Psoas muscle (tissue), 8 donors: ENCODE data around the gene LILRA1. TPM values are rescaled to one million over a fixed set of nuclear protein-coding genes. Genes with fewer than 3 reads are reported as not detected.
"Not testable (repeated sequence)": the region's sequence is repeated elsewhere in the genome, so short reads cannot be mapped to it uniquely, and the experiment has no call there.

Experiments
- ATAC-seq, 4 donors: fragments of 200-7000 bp; cut with Tn5 transposase; one replicate each; pipeline ENCODE4 v1.9.1; 2020; ENCODE audit warnings: moderate library complexity in 3 of 4, mild to moderate bottlenecking in 2 of 4
- DNase-seq, 2 donors: peaks; one replicate each; pipeline ENCODE4 v3.0.0-alpha.2; 2020
- H3K27ac ChIP-seq: fragments of 200-600 bp; one replicate; pipeline ENCODE4 v1.8.0; 2022
- H3K27me3 ChIP-seq, 3 donors: fragments of 200-600 bp in 1 of 3; one replicate each; pipeline versions ENCODE4 v1.6.1 to v1.8.0; 2013 to 2022; ENCODE audit warnings: low read length in 2 of 3, mild to moderate bottlenecking in 2 of 3, moderate library complexity in 1 of 3; ENCODE audit not compliant: insufficient read depth in 3 of 3
- H3K36me3 ChIP-seq, 2 donors: fragments of 200-600 bp in 1 of 2; one replicate each; pipeline versions ENCODE4 v1.6.1 to v1.8.0; 2013 to 2022; ENCODE audit warnings: low read depth in 1 of 2, mild to moderate bottlenecking in 1 of 2, moderate library complexity in 1 of 2; ENCODE audit not compliant: insufficient read depth in 1 of 2
- H3K4me1 ChIP-seq: fragments of 200-600 bp; one replicate; pipeline ENCODE4 v1.8.0; 2022
- H3K4me3 ChIP-seq: fragments of 200-600 bp; one replicate; pipeline ENCODE4 v1.8.0; 2022; ENCODE audit warnings: mild to moderate bottlenecking
- H3K9me3 ChIP-seq: fragments of 200-600 bp; one replicate; pipeline ENCODE4 v1.8.0; 2022
- whole genome bisulfite sequencing, 3 donors: extraction: QIAGEN DNeasy Blood & Tissue Kit; methylation state at CpG; one replicate each; pipeline versions ENCODE4 v1.1.6 to v1.1.7; 2013; 5-methylcytosine and 5-hydroxymethylcytosine counted together
- intact Hi-C, 2 donors: fragments of 100-400 bp; cut with DNase I; formaldehyde crosslinking; loops; one replicate each; pipeline versions ENCODE4 v1.11.0 to v1.14.2; 2022
- polyA plus RNA-seq, 3 donors: library from polyadenylated mRNA; stranded (reverse); fragments of 200-250 nt; gene quantifications; one replicate each; pipeline ENCODE4 v1.2.3, GENCODE V29; 2013
- total RNA-seq, 4 donors: library from RNA; stranded (reverse); fragmentation: NEBNext Ultra II Directional in 2 of 4; extraction: Animal tissue kit (Norgen Biotek cat#: 25700) in 2 of 4; gene quantifications; one replicate each; pipeline versions ENCODE4 v1.2.1 to v1.2.4, GENCODE V29; 2021 to 2023
- TF ChIP-seq, protein P1 (sequence below): fragments of 200-600 bp; IDR thresholded peaks from one replicate; pipeline ENCODE4 v1.8.0; 2022; ENCODE audit warnings: antibody characterized with exemption
- donor health status: healthy with polysubstance abuse.
- donor health status: DM: no; HTN: no; CAD: no; lungs with moderate emphysema.
- donor health status: Bipolar disorder and iron deficiency.
- donor health status: healthy.
- donor health status: DM: yes; HTN: yes; CAD: no.
- donor health status: DM: no; HTN: no; CAD: no.
- donor health status: DM: no; HTN: no; CAD: no.
- donor health status: DM: yes; HTN: yes; CAD: no.

The LILRA1 gene
- total and polyA plus RNA-seq, 7 donors: 0.09 to 0.53 (median 0.33) TPM; not detected in 1

DNA sequence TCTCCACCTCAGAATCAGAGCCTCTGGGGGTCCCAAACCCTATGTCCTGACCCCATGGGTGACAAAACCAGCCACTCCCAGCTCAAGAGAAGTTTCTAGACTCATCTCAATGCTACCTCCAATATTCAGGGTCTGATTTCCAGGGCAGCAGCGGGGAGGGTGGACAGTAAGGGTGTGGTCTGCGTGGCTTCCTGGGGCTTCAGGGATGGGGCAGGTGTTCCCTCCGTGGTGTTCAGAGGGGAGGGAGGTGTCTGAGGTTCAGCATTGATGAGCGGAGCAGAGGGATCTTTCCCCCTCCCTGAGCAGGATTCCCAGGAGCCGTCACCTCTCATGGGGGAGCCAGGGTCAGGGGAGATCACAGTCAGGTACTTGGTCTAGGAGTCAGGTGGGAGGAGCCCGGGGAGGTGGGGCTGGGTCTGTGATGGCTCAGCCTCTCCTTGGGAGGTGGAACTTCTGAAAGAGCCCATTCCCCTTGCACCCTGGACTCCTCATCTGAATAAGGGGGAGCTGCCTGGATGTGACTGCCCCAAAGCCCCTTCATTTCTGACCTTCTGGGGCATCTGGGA, 16.9 kb upstream of the LILRA1 start:
- TF ChIP-seq, protein P1, sequence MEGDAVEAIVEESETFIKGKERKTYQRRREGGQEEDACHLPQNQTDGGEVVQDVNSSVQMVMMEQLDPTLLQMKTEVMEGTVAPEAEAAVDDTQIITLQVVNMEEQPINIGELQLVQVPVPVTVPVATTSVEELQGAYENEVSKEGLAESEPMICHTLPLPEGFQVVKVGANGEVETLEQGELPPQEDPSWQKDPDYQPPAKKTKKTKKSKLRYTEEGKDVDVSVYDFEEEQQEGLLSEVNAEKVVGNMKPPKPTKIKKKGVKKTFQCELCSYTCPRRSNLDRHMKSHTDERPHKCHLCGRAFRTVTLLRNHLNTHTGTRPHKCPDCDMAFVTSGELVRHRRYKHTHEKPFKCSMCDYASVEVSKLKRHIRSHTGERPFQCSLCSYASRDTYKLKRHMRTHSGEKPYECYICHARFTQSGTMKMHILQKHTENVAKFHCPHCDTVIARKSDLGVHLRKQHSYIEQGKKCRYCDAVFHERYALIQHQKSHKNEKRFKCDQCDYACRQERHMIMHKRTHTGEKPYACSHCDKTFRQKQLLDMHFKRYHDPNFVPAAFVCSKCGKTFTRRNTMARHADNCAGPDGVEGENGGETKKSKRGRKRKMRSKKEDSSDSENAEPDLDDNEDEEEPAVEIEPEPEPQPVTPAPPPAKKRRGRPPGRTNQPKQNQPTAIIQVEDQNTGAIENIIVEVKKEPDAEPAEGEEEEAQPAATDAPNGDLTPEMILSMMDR: no peak
- 69 to 77% (median 73%) methylated on average over 6 of the region's 6 CpGs for WGBS, 3 donors
- peaks cover 3% of the 10 kb centered on the region for H3K9me3 ChIP-seq
- ATAC-seq: no peak
- no peak for DNase-seq
- H3K36me3 ChIP-seq: no peaks in the 10 kb centered on the region
- no peaks in the 10 kb centered on the region for H3K4me1 ChIP-seq
- peaks cover 0 to 4% (median 0%) of the 10 kb centered on the region in 3 donors for H3K27me3 ChIP-seq
- intact Hi-C loops: loop anchor here in 1 of 2 donors (2.0 kb wide), 1 partner anchor 280 kb away; no protein-coding TSS in a partner anchor
- no peak overlapping the region for H3K27ac ChIP-seq
- no peak overlapping the region for H3K4me3 ChIP-seq

DNA sequence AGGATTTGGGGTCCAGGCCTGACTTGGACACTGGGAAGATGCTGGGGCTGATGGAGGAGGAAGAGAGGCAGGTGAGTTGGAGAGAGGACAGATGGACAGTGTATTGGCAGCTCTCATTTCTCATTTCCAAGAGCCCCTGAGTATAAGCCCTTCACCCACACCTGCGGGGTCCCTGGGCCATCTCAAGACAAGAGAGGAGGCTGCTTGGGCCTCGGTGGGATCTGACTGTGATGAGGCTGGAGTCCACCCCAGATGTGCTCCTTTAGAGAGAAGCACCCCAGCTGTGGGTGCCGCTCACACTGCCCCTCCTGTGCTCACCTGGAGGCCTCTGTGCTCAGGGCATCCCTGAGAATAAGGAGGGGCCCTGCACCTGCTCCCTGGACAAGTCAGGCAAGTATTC, 16.1 kb upstream of the LILRA1 start:
- DNase-seq (no peak), ATAC-seq (no peak)
- intact Hi-C loops: loop anchor here in 1 of 2 donors (2.0 kb wide), 1 partner anchor 281 kb away; no protein-coding TSS in a partner anchor
- no peak overlapping the region for H3K27ac ChIP-seq
- H3K27me3 ChIP-seq: peaks cover 0 to 4% (median 0%) of the 10 kb centered on the region in 3 donors
- H3K36me3 ChIP-seq: no peaks in the 10 kb centered on the region
- H3K4me1 ChIP-seq: no peaks in the 10 kb centered on the region
- peaks cover 3% of the 10 kb centered on the region for H3K9me3 ChIP-seq
- H3K4me3 ChIP-seq: no peak overlapping the region
- TF ChIP-seq, protein P1: no peak
- WGBS, 3 donors: 69 to 86% (median 80%) methylated on average over 3 of the region's 3 CpGs

DNA sequence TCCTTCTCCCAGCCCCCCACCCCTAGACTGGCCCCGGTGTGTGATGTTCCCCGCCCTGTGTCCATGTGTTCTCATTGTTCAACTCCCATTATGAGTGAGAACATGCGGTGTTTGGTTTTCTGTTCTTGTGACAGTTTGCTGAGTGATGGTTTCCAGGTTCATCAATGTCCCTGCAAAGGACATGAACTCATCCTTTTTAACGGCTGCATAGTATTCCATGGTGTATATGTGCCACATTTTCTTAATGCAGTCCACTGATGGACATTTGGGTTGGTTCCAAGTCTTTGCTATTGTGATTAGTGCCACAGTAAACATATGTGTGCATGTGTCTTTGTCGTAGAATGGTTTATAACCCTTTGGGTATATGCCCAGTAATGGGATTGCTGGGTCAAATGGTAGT, 15.2 kb upstream of the LILRA1 start:
- H3K4me3 ChIP-seq, intact Hi-C loops, H3K36me3 ChIP-seq, H3K27me3 ChIP-seq, H3K27ac ChIP-seq, ATAC-seq, DNase-seq, H3K4me1 ChIP-seq, H3K9me3 ChIP-seq: not testable (repeated sequence)
- 81 to 90% (median 85%) methylated on average over 5 of the region's 5 CpGs for WGBS, 3 donors

DNA sequence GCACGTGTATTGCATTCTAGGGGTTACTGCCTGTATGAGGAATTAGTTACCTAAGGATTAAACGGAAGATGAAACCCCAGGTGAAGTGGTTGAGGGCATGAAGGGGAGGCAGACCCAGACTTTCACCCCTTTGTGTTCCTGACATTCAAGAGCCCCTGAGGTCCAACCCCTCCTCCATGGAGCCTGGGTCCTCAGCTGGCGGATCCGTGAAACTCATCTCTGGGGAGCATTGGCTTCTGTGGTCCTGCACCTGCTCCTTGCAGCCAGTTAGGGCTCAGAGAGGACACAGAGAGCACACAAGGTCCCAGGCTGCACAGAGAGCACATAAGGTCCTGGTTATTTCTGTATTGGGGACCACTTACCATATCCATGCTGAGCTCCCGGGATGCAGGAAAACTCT, 7.0 kb upstream of the LILRA1 start:
- no peak for DNase-seq

DNA sequence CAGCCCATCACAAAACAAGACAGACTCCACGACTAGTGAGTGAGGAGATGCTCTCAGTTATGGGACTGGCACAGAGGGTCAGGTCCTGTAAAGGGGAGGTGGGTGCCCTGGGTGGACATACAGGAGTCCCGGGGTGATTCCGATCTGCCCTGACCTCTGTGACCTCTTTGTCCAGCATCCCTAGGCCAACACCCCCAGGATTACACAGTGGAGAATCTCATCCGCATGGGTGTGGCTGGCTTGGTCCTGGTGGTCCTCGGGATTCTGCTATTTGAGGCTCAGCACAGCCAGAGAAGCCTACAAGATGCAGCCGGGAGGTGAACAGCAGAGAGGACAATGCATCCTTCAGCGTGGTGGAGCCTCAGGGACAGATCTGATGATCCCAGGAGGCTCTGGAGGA, 6.4 kb upstream of the LILRA1 start:
- WGBS, 3 donors: 64 to 67% (median 66%) methylated on average over 7 of the region's 7 CpGs
- intact Hi-C loops: no loop called here
- Histone ChIP-seq H3K27ac (no peak overlapping the region), H3K27me3 (no peaks in the 10 kb centered on the region), H3K36me3 (no peaks in the 10 kb centered on the region), H3K9me3 (no peaks in the 10 kb centered on the region), H3K4me1 (no peaks in the 10 kb centered on the region), H3K4me3 (no peak overlapping the region)
- DNase-seq (no peak), ATAC-seq (no peak)
- TF ChIP-seq, protein P1: no peak

More for the DNA sequence above, 7.0 kb upstream of the LILRA1 start:
- Histone ChIP-seq H3K36me3 (no peaks in the 10 kb centered on the region), H3K4me3 (no peak overlapping the region), H3K4me1 (no peaks in the 10 kb centered on the region), H3K27ac (no peak overlapping the region), H3K9me3 (no peaks in the 10 kb centered on the region), H3K27me3 (no peaks in the 10 kb centered on the region)
- TF ChIP-seq, protein P1: no peak
- intact Hi-C loops: no loop called here
- 63 to 68% (median 67%) methylated on average over 5 of the region's 5 CpGs for WGBS, 3 donors
- no peak for ATAC-seq

DNA sequence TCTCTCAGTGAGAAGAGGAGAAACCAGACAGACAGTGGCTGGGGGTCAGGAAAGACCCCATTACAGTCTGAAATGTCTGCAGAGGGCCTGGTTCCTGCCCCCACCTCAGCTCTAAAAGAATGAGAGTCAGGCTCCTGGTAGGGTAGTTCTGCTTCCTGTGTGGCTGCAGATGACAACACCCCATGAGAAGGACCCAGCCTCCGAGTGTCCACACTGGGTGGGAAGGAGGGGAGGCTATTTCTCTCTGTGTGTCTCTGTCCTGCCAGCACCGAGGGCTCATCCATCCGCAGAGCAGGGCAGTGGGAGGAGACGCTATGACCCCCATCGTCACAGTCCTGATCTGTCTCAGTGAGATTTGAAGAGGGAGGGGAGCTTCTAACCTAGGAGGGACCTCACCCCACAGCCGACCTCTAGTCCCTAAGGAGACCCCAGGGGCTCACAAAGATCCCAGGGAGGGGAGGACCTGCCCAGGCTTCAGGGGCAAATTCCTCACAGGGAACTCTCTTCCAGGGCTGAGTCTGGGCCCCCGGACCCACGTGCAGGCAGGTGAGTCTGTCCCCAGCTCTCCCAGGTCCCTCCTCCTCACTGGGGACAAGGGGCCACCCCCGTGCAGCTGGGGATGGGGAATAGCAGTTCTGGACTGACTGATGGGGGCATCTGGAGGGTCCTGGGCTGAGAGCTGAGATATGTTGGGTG, 647 bp downstream of the LILRA1 start:
- H3K27ac ChIP-seq, H3K27me3 ChIP-seq, H3K9me3 ChIP-seq, DNase-seq, H3K36me3 ChIP-seq, ATAC-seq, intact Hi-C loops, H3K4me3 ChIP-seq, H3K4me1 ChIP-seq: not testable (repeated sequence)
- 57 to 66% (median 62%) methylated on average over 3 to 9 of the region's 9 CpGs for WGBS, 3 donors
